SK-N-SH (cell line): ENCODE data around the gene TXNRD1. TPM values are rescaled to one million over a fixed set of nuclear protein-coding genes. Genes with fewer than 3 reads are reported as not detected.

ENCODE experiments used
- CTCF ChIA-PET: fragments of 300-600, 350-600 bp; formaldehyde crosslinking; extraction: SDS; loops from one replicate; lab custom pipeline; 2021; lab: Yijun Ruan, JAX
- POLR2A ChIA-PET: fragments of 350-600 bp; sonication (Branson Sonifier 250); formaldehyde crosslinking; extraction: SDS; loops from one replicate; lab custom pipeline; 2020; ENCODE audit warnings: antibody characterized with exemption, inconsistent platforms; lab: Yijun Ruan, JAX
- DNase-seq: peaks from one replicate; pipeline ENCODE4 v3.0.0; 2012
- H2AFZ ChIP-seq: fragments of 200-600 bp; sonication (generic); 2 replicates; pipeline ENCODE4 v1.8.1; 2016; ENCODE audit warnings: antibody characterized with exemption, mild to moderate bottlenecking, low read depth
- H3F3A ChIP-seq: fragments of 200-600 bp; sonication (generic); replicated peaks from 2 replicates; pipeline ENCODE3; 2016; ENCODE audit warnings: antibody characterized with exemption, mild to moderate bottlenecking; ENCODE audit not compliant: insufficient read depth
- H3K27ac ChIP-seq, 2 experiments: fragments of 200-500 bp in 1 of 2; fragments of 200-600 bp in 1 of 2; sonication (Bioruptor generic) in 1 of 2; sonication (generic), shearing (Covaris generic) in 1 of 2; 2 replicates each; pipeline versions ENCODE4 v1.5.1 to v1.6.1; 2014 to 2016; ENCODE audit warnings: low read depth in 2 of 2, inconsistent platforms in 1 of 2, low read length in 1 of 2, mild to moderate bottlenecking in 1 of 2, mixed read lengths in 1 of 2
- H3K27me3 ChIP-seq: fragments of 200-600 bp; sonication (generic), shearing (Covaris generic); 2 replicates; pipeline ENCODE4 v1.6.1; 2016; ENCODE audit warnings: mixed run types; ENCODE audit not compliant: insufficient read depth
- H3K36me3 ChIP-seq, 2 experiments: fragments of 200-500 bp in 1 of 2; fragments of 200-600 bp in 1 of 2; sonication (Bioruptor generic) in 1 of 2; sonication (generic) in 1 of 2; replicated peaks in 1 of 2; 2 replicates each; pipeline versions ENCODE3 to v1.5.1; 2014 to 2016; ENCODE audit warnings: low read length in 1 of 2, mild to moderate bottlenecking in 1 of 2; ENCODE audit not compliant: insufficient read depth in 2 of 2, control insufficient read depth in 1 of 2
- H3K4me1 ChIP-seq, 2 experiments: fragments of 200-500 bp in 1 of 2; fragments of 200-600 bp in 1 of 2; sonication (Bioruptor generic) in 1 of 2; sonication (generic), shearing (Covaris generic) in 1 of 2; 2 replicates each; pipeline versions ENCODE4 v1.5.1 to v1.6.1; 2014 to 2016; ENCODE audit warnings: low read depth in 1 of 2, low read length in 1 of 2, mixed run types in 1 of 2; ENCODE audit not compliant: insufficient read depth in 2 of 2, control insufficient read depth in 1 of 2
- H3K4me2 ChIP-seq: fragments of 200-600 bp; sonication (generic), shearing (Covaris generic); 2 replicates; pipeline ENCODE4 v1.6.1; 2017; ENCODE audit warnings: mixed run types
- H3K4me3 ChIP-seq, 2 experiments: fragments of 200-500 bp in 1 of 2; fragments of 200-600 bp in 1 of 2; sonication (Bioruptor generic) in 1 of 2; sonication (generic), shearing (Covaris generic) in 1 of 2; 2 replicates each; pipeline versions ENCODE4 v1.5.1 to v1.8.1; 2014 to 2016; ENCODE audit warnings: low read depth in 2 of 2, inconsistent platforms in 1 of 2, low read length in 1 of 2, mild to moderate bottlenecking in 1 of 2, mixed read lengths in 1 of 2, moderate library complexity in 1 of 2
- H3K79me2 ChIP-seq: fragments of 200-600 bp; sonication (generic); 2 replicates; pipeline ENCODE4 v1.8.1; 2017; ENCODE audit warnings: mild to moderate bottlenecking; ENCODE audit not compliant: insufficient read depth
- H3K9ac ChIP-seq: fragments of 200-600 bp; sonication (generic); 2 replicates; pipeline ENCODE4 v1.6.1; 2017; ENCODE audit warnings: mixed run types
- H3K9me2 ChIP-seq: fragments of 200-600 bp; sonication (generic); 2 replicates; pipeline ENCODE4 v1.6.1; 2017; ENCODE audit warnings: mixed run types
- H3K9me3 ChIP-seq: fragments of 200-600 bp; sonication (generic); 2 replicates; pipeline ENCODE4 v1.6.1; 2017; ENCODE audit warnings: mixed run types, mild to moderate bottlenecking, moderate library complexity
- H4K20me1 ChIP-seq: fragments of 200-600 bp; sonication (generic); 2 replicates; pipeline ENCODE4 v1.6.1; 2017; ENCODE audit warnings: mild to moderate bottlenecking, mixed run types; ENCODE audit not compliant: insufficient read depth
- ELF1 ChIP-seq: IDR thresholded peaks from 2 replicates; pipeline ENCODE4 v1.4.0; 2012
- JUND ChIP-seq: IDR thresholded peaks from 2 replicates; pipeline ENCODE4 v1.4.0; 2012
- MEF2A ChIP-seq: IDR thresholded peaks from 2 replicates; pipeline ENCODE4 v1.4.0; 2012; ENCODE audit warnings: low read depth, borderline replicate concordance
- NFIC ChIP-seq: IDR thresholded peaks from 2 replicates; pipeline ENCODE4 v1.4.0; 2012; ENCODE audit warnings: borderline replicate concordance
- NRF1 ChIP-seq: IDR thresholded peaks from 2 replicates; pipeline ENCODE4 v1.6.1; 2012; ENCODE audit warnings: low read depth, mild to moderate bottlenecking, low read length
- POLR2AphosphoS5 ChIP-seq: IDR thresholded peaks from 2 replicates; pipeline ENCODE4 v1.6.1; 2012; ENCODE audit warnings: low read depth, low read length
- RAD21 ChIP-seq: IDR thresholded peaks from 2 replicates; pipeline ENCODE4 v1.6.1; 2012; ENCODE audit warnings: mild to moderate bottlenecking, low read length
- RXRA ChIP-seq: IDR thresholded peaks from 2 replicates; pipeline ENCODE4 v1.4.0; 2012; ENCODE audit warnings: low read depth, mild to moderate bottlenecking, borderline replicate concordance
- TAF1 ChIP-seq: IDR thresholded peaks from 2 replicates; pipeline ENCODE4 v1.6.1; 2012; ENCODE audit warnings: low read depth, mild to moderate bottlenecking, low read length, moderate library complexity, borderline replicate concordance
- WGBS: methylation state at CpG from one replicate; pipeline ENCODE4 v1.1.6; 2017; ENCODE audit warnings: low lambda C conversion rate; 5-methylcytosine and 5-hydroxymethylcytosine counted together
- polyA plus RNA-seq, 3 experiments: library from polyadenylated mRNA; depleted of rRNA; stranded (reverse); fragments of >200 nt; gene quantifications; 2 replicates each; pipeline ENCODE4 v1.2.3, GENCODE V29; 2012
- TF ChIP-seq, protein P1 (sequence below): IDR thresholded peaks from 2 replicates; pipeline ENCODE4 v1.4.0; 2012; ENCODE audit warnings: low read depth, borderline replicate concordance
- TF ChIP-seq, protein P2 (sequence below): fragments of 200-600 bp; sonication (generic); IDR thresholded peaks from 2 replicates; pipeline ENCODE4 v1.6.1; 2017; ENCODE audit warnings: antibody characterized with exemption, mild to moderate bottlenecking, moderate library complexity
- TF ChIP-seq, protein P3 (sequence below): fragments of 150-350 bp; IDR thresholded peaks from 2 replicates; pipeline ENCODE4 v1.6.1; 2017; ENCODE audit warnings: antibody characterized with exemption, low read length, low read depth, borderline replicate concordance
- TF ChIP-seq, protein P4 (sequence below): IDR thresholded peaks from 2 replicates; pipeline ENCODE4; 2012

Gene TXNRD1
- polyA plus RNA-seq, 1 of the 3 experiments (the other 2 are of a cell fraction): 143 TPM

GRCh38 chr12:104304261-104305009, 88.9 kb downstream of the TXNRD1 start (continued):
- TF ChIP-seq, protein P1, sequence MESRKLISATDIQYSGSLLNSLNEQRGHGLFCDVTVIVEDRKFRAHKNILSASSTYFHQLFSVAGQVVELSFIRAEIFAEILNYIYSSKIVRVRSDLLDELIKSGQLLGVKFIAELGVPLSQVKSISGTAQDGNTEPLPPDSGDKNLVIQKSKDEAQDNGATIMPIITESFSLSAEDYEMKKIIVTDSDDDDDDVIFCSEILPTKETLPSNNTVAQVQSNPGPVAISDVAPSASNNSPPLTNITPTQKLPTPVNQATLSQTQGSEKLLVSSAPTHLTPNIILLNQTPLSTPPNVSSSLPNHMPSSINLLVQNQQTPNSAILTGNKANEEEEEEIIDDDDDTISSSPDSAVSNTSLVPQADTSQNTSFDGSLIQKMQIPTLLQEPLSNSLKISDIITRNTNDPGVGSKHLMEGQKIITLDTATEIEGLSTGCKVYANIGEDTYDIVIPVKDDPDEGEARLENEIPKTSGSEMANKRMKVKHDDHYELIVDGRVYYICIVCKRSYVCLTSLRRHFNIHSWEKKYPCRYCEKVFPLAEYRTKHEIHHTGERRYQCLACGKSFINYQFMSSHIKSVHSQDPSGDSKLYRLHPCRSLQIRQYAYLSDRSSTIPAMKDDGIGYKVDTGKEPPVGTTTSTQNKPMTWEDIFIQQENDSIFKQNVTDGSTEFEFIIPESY: no peak
- TF ChIP-seq TAF1: no peak
- no peak for TF ChIP-seq RXRA
- TF ChIP-seq MEF2A: no peak
- TF ChIP-seq, protein P2, sequence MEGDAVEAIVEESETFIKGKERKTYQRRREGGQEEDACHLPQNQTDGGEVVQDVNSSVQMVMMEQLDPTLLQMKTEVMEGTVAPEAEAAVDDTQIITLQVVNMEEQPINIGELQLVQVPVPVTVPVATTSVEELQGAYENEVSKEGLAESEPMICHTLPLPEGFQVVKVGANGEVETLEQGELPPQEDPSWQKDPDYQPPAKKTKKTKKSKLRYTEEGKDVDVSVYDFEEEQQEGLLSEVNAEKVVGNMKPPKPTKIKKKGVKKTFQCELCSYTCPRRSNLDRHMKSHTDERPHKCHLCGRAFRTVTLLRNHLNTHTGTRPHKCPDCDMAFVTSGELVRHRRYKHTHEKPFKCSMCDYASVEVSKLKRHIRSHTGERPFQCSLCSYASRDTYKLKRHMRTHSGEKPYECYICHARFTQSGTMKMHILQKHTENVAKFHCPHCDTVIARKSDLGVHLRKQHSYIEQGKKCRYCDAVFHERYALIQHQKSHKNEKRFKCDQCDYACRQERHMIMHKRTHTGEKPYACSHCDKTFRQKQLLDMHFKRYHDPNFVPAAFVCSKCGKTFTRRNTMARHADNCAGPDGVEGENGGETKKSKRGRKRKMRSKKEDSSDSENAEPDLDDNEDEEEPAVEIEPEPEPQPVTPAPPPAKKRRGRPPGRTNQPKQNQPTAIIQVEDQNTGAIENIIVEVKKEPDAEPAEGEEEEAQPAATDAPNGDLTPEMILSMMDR: no peak
- TF ChIP-seq JUND: no peak
- TF ChIP-seq ELF1: no peak

- Histone ChIP-seq H3K4me2 (no peak overlapping the region), H3K27me3 (no peaks in the 10 kb centered on the region), H3K9me3 (no peaks in the 10 kb centered on the region), H3K79me2 (peaks cover 99% of the 10 kb centered on the region), H3K9me2 (no peaks in the 10 kb centered on the region), H3K4me1 (peaks cover 2 to 19% of the 10 kb centered on the region in 2 experiments; a peak in 3 of 4 replicates), H3F3A (peaks cover 11% of the 10 kb centered on the region), H2AFZ (no peak overlapping the region), H3K36me3 (peaks cover 28 to 60% of the 10 kb centered on the region in 2 experiments), H4K20me1 (peaks cover 90% of the 10 kb centered on the region), H3K4me3 (no peak overlapping the region), H3K9ac (no peak overlapping the region), H3K27ac (no peak overlapping the region)
- 75% methylated on average over 2 of the region's 2 CpGs for WGBS
- CTCF ChIA-PET: no interaction called here
- TF ChIP-seq POLR2AphosphoS5 (no peak), RAD21 (no peak), NRF1 (no peak), TAF1 (no peak), NFIC (no peak)
- TF ChIP-seq, protein P2: no peak
- TF ChIP-seq, protein P3, sequence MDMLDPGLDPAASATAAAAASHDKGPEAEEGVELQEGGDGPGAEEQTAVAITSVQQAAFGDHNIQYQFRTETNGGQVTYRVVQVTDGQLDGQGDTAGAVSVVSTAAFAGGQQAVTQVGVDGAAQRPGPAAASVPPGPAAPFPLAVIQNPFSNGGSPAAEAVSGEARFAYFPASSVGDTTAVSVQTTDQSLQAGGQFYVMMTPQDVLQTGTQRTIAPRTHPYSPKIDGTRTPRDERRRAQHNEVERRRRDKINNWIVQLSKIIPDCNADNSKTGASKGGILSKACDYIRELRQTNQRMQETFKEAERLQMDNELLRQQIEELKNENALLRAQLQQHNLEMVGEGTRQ: no peak
- TF ChIP-seq, protein P4, sequence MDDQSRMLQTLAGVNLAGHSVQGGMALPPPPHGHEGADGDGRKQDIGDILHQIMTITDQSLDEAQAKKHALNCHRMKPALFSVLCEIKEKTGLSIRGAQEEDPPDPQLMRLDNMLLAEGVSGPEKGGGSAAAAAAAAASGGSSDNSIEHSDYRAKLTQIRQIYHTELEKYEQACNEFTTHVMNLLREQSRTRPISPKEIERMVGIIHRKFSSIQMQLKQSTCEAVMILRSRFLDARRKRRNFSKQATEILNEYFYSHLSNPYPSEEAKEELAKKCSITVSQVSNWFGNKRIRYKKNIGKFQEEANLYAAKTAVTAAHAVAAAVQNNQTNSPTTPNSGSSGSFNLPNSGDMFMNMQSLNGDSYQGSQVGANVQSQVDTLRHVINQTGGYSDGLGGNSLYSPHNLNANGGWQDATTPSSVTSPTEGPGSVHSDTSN: no peak
- DNase-seq: no peak
- POLR2A ChIA-PET: no interaction called here
Observed at GRCh38 chr12:104305349-104305748, 89.8 kb downstream of the TXNRD1 start.
